Adrenal gland (tissue), 5 donors: ENCODE results near the gene PSMD5.

Source experiments
- CTCF ChIP-seq, 6 experiments: fragments of 450-650 bp in 4 of 6; fragments of 200-600 bp in 2 of 6; sonication (generic) in 1 of 6; IDR thresholded peaks; 1 replicate in 5 of 6; 2 replicates in 1 of 6; pipeline versions ENCODE4 v1.5.1 to v1.8.0; 2016 to 2021; ENCODE audit warnings: antibody characterized with exemption in 6 of 6, mild to moderate bottlenecking in 2 of 6, moderate library complexity in 1 of 6
- POLR2A ChIP-seq, 2 donors: fragments of 450-650 bp; IDR thresholded peaks; one replicate each; pipeline ENCODE4 v1.6.1; 2017; ENCODE audit warnings: antibody characterized with exemption in 2 of 2, mild to moderate bottlenecking in 2 of 2, moderate library complexity in 1 of 2
- donor health status: DM: no; HTN: no; CAD: no.

GRCh38 chr9:120839146-120839545 lies 3.6 kb downstream of the PSMD5 start:
- TF ChIP-seq CTCF (IDR thresholded peaks at IDR 0.05) (no peak), POLR2A (IDR thresholded peaks at IDR 0.05) (no peak)
